Activated CD8-positive, alpha-beta memory T cell treated with anti-CD3 and anti-CD28 coated beads for 24 hours (primary cell): ENCODE data around the gene IER2.
A peak's percentile ranks its signal among the peaks of the same experiment; 100 is the strongest.

Source experiments
- DNase-seq: peaks from one replicate; pipeline ENCODE4 v3.0.0-alpha.2; 2020

IER2 gene

DNA sequence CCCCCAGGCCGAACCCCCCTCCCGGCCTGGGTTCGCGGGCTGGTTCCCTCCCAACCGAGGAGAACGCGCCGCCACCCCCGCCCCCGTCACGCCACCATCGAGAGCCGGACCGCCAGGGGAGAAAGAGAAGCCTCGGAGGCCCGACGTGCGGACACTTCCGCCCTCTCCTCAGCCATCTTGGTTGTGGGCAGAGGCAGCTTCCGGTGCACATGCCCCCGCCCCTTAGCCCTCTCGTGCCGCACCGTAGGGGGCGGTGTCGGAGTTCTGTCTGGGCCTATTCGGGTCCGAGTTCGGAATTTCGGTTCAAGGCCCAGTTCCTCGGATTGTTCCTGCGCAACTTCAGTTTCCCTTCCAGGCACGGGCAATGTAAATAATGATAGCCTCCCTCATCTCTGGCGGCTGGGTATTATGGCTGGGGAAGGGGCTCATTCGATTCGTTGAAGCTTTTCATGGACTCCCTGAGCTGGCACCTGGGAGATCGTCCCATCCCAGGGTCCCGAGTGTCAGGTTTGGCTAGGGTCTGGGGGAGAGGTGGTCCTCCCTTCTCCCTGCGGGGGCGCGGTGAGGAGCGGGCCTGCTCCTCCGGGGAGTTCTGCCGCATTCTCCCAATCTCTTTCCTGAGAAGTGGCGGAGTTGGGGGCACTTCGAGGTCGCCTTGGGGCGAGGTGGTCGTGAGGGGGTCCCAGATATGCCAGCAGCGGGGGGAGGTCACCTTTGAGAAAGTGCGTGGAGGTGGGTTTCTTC lies at the start of gene IER2, which contains the start of gene STX10:
Gene IER2, plus strand, starts transcription at position 225 of the 744 bp plus-strand sequence. CDS start 2,776 bp downstream, outside the sequence.
Gene STX10, minus strand, starts transcription at position 189 of the 744 bp plus-strand sequence. CDS start 202 bp downstream, outside the sequence.
- peak; percentile 95 for DNase-seq

- no peak for DNase-seq
Measured at GRCh38 chr19:13100841-13101589, 49.2 kb upstream of the IER2 start.

GRCh38 chr19:13101590-13102415 lies 48.4 kb upstream of the IER2 start:
- no peak for DNase-seq

DNA sequence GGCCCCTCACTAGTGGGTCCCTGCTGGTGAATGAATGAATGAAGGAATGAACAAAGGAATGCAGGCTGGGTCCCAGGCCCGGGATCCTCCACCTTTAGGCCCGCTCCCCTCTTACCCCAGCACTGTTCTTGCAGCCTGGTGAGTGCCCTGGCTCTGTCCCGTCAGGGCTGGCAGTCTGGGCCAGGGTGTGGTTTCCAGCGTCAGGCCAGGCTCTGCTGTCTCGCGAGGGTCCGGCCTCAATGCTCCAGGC lies 47.9 kb upstream of the IER2 start:
- no peak for DNase-seq

DNA sequence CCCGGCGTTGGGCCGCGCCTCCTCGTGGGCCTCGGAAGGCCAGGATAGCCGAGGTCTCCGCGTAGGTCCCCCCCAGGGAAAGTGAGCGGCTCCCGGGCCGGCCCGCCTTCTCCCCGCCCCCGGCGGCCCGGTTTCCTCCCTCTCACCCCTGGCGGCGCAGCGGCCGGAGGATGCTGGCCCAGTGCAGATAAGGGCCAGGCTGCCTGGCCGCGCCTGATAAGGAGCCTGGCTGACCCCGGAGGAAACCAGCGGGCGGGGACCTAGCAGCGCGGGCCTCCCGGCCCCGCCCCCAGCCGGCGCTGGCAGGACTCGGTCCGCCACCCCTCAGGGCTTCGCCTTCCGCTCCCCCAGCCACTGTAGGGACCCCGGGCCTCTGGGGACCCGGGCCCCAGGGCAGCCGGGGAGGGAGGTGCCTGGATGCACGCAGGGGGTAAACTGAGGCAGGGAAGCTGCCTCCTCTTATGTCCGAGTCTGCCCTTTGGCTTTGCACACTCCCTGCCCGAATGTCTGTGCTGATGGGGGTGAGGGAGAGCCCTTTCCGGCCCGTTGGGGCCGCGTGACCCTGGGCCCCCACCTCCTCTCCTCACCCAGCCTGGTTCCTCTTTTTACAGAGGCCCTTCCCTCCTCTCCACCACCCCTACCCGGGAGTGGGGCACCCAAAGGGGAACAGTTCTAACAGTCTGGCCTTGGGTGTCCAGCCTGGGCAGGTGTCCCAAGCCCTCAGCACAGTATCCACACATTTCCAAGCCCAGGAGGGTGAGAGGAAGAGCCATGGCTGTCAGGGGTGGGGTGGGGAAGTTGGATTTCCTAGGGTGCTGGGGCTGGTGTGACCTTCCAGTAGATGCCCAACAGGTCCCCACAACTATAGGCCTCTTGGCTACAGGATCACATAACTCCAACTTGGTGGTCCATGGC lies 47.3 kb upstream of the IER2 start, which contains the start of gene LYL1:
Gene LYL1, minus strand, starts transcription at position 193 of the 915 bp plus-strand sequence. CDS start 1,687 bp downstream, outside the sequence.
- DNase-seq = peak; percentile 77

- DNase-seq = no peak
Measured at GRCh38 chr19:13103581-13104359, 46.4 kb upstream of the IER2 start.

DNA sequence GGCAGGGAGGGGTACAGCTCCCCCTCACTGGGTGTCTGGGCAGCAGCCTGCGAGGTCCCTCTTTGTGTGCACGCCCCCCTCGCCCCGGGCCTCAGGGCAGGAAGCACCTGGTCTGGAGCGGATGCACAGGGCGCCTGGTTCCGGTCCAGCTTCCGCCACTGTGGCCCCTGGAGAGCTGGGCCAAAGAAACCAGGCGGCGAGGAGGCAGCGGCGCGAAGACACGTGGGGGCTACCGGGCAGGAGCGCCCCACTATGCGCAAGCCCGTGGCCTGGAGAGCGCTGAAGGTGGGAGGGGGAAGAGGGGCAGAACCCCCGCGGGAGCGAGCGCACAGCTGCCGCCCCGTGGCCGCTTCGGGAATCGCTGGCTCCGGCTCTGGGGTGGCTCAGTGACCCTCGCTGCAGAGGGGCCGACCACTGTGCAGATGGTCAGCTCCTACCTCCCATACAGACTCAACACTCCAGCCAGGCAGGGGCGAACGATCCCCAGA lies 45.8 kb upstream of the IER2 start:
- peak; percentile 89 for DNase-seq

- DNase-seq = no peak
Measured at GRCh38 chr19:13104848-13105711, 45.1 kb upstream of the IER2 start.

GRCh38 chr19:13109361-13110098 lies 40.7 kb upstream of the IER2 start:
- no peak for DNase-seq

DNA sequence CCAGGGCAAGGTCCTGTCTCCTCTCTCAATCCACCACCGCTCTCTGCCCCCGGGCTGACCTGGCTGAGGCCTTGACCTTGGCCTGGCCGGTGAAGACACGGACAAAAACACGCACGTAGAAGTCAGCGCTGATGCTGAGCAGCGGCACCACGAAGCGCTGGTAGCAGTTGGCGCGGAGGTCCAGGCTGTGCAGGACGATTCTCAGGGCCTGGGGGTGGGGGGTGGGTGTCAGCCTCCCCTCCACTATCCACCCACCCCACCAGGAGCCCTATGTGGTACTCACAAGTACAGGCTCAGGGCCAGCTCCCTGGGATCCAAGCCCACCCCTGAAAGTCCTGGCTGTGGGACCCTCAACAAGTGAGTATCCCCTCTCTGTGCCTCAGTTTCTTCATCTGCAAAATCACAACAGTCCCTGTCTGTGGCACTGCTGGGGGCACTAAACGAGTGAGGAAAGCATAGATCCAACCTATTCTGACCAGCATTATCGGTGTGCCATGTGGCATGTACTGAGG lies 40.1 kb upstream of the IER2 start:
- DNase-seq = no peak

- DNase-seq = no peak
Measured at GRCh38 chr19:13112555-13112954, 37.7 kb upstream of the IER2 start.

- DNase-seq = no peak
Measured at GRCh38 chr19:13115936-13116281, 34.3 kb upstream of the IER2 start.

- peak; percentile 95 for DNase-seq
Measured at GRCh38 chr19:13116282-13117175, 33.7 kb upstream of the IER2 start, which contains the start of gene TRMT1. TRMT1 (minus strand) TSS chr19:13116740; CDS start chr19:13116399, 341 bp downstream.

DNA sequence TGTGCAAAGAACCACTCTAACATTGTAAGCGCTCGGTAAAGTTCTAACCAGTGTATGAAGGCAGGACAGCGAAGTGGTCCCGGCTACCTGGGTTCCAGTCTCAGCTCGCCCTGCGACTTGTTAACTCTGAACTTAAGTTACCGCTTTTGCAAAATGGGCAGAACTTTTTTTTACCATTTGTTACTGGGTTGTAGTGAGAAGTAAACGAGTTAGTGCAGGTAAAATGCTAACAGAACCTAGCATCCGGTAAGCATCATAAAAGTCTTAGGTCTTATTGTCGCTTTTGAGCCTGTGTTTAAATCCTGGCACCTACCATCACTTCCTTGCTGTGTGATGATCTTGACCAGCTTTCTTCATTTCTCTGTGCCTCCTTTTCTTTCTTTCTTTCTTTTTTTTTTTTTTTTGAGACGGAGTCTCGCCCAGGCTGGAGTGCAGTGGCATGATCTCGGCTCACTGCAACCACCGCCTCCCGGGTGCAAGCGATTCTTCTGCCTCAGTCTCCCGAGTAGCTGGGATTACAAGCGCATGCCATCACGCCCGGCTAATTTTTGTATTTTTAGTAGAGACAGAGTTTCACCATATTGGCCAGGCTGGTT lies 32.9 kb upstream of the IER2 start:
- DNase-seq = peak; percentile 67

- DNase-seq = peak; percentile 95
Measured at GRCh38 chr19:13117772-13118423, 32.3 kb upstream of the IER2 start, which contains the start of gene NACC1. NACC1 (plus strand) TSS chr19:13118264; CDS start chr19:13135208, 16,944 bp downstream.

DNA sequence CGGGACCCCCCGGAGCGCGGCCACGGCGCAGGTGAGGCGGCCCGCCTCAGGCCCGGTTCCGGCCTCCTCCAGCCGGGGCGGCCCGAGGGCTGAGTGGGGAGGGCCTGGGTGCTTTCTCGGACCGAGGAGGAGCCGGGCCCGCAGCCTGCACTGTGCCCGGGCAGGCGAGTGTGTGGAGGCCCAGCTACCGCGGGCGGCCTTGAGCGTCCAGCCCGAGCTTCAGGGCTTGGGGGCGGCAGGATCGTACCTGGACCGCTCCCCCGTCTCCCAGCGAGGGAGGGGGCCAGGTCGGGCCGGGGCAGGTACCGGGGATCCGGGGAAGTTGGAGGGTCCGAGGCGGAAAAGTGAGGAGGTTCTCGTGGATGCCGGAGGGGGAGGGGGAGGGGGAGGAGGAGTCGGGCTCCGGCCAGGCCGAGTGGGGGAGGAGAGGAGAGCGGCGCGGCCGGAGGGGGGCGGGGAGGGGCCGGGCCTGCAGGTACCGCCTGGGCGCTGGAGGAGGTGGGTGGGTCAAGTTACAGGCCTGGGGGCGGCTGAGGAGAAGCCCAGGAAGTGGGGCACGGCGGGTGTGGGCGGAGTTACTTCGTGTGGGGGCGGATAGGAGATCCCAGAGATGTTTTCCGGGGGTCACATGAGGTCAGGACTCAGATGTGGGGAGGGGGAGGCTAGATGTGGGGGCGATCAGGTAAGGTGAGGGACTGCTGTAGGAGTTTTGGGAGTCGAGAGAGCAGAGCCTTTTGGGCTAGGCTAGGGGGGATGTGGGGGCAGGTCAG lies 31.6 kb upstream of the IER2 start:
- DNase-seq = peak; percentile 71
